SK-N-SH treated with all-trans-retinoic acid at 6 μM for 48 hours (cell line): ENCODE results near the gene MYO5B.

ENCODE experiments used
- ATAC-seq: fragments of 200-7000 bp; cut with Tn5 transposase; 3 replicates; pipeline ENCODE4 v1.9.1; 2020; ENCODE audit warnings: mild to moderate bottlenecking, moderate library complexity
- ARNTL ChIP-seq: fragments of 450-650 bp; formaldehyde crosslinking; IDR thresholded peaks from 2 replicates; pipeline ENCODE4 v1.5.0; 2020; ENCODE audit warnings: low read depth, mild to moderate bottlenecking, moderate library complexity, borderline replicate concordance
- BACH2 ChIP-seq: fragments of 250-450 bp; sonication (Bioruptor Pico); IDR thresholded peaks from 2 replicates; pipeline ENCODE4 v1.9.0; 2021; ENCODE audit warnings: mild to moderate bottlenecking, borderline replicate concordance
- CSDC2 ChIP-seq: fragments of 250-450 bp; sonication (Bioruptor Pico); IDR thresholded peaks from 2 replicates; pipeline ENCODE4 v1.5.0; 2020; ENCODE audit warnings: mild to moderate bottlenecking, moderate library complexity
- ESRRG ChIP-seq: fragments of 250-450 bp; sonication (Bioruptor Pico); IDR thresholded peaks from 2 replicates; pipeline ENCODE4 v1.6.1; 2021; ENCODE audit warnings: mild to moderate bottlenecking
- GLIS3 ChIP-seq: fragments of 250-450 bp; sonication (Bioruptor Pico); IDR thresholded peaks from 2 replicates; pipeline ENCODE4 v1.5.0; 2020; ENCODE audit warnings: mild to moderate bottlenecking, moderate library complexity
- OSR1 ChIP-seq: fragments of 250-450 bp; sonication (Bioruptor Pico); IDR thresholded peaks from 2 replicates; pipeline ENCODE4 v1.8.0; 2022; ENCODE audit warnings: moderate library complexity, mild to moderate bottlenecking, inconsistent platforms
- PPARA ChIP-seq: fragments of 250-450 bp; sonication (Bioruptor Pico); IDR thresholded peaks from 2 replicates; pipeline ENCODE4 v1.5.0; 2020; ENCODE audit warnings: mild to moderate bottlenecking, borderline replicate concordance
- RARB ChIP-seq: fragments of 250-450 bp; sonication (Bioruptor Pico); IDR thresholded peaks from 2 replicates; pipeline ENCODE4 v1.8.0; 2021; ENCODE audit warnings: mild to moderate bottlenecking, moderate library complexity
- SNAI2 ChIP-seq: fragments of 250-450 bp; sonication (Bioruptor Pico); IDR thresholded peaks from 2 replicates; pipeline ENCODE4 v1.5.0; 2020; ENCODE audit warnings: mild to moderate bottlenecking, moderate library complexity
- TCF4 ChIP-seq: fragments of 250-450 bp; sonication (Bioruptor Pico); IDR thresholded peaks from 2 replicates; pipeline ENCODE4 v1.8.0; 2021; ENCODE audit warnings: mild to moderate bottlenecking, moderate library complexity, borderline replicate concordance
- TOX ChIP-seq: fragments of 250-450 bp; sonication (Bioruptor Pico); IDR thresholded peaks from 2 replicates; pipeline ENCODE4 v1.8.0; 2021; ENCODE audit warnings: mild to moderate bottlenecking, moderate library complexity, borderline replicate concordance
- ZC3H10 ChIP-seq: fragments of 250-450 bp; sonication (Bioruptor Pico); IDR thresholded peaks from 2 replicates; pipeline ENCODE4 v1.5.1; 2021; ENCODE audit warnings: mild to moderate bottlenecking, moderate library complexity
- ZFP3 ChIP-seq: fragments of 250-450 bp; sonication (Bioruptor Pico); IDR thresholded peaks from 2 replicates; pipeline ENCODE4 v1.5.0; 2020; ENCODE audit warnings: mild to moderate bottlenecking, moderate library complexity
- ZFP30 ChIP-seq: fragments of 450-650 bp; formaldehyde crosslinking; IDR thresholded peaks from 2 replicates; pipeline ENCODE4 v1.5.0; 2022; ENCODE audit warnings: mild to moderate bottlenecking, moderate library complexity
- ZNF565 ChIP-seq: fragments of 450-650 bp; formaldehyde crosslinking; conservative IDR thresholded peaks from 2 replicates; pipeline ENCODE4 v1.5.0; 2020; ENCODE audit warnings: low read depth, mild to moderate bottlenecking, moderate library complexity
- ZNF70 ChIP-seq: fragments of 450-650 bp; formaldehyde crosslinking; IDR thresholded peaks from 2 replicates; pipeline ENCODE4 v1.5.0; 2020; ENCODE audit warnings: mild to moderate bottlenecking, moderate library complexity
- ZNF8 ChIP-seq: fragments of 450-650 bp; formaldehyde crosslinking; IDR thresholded peaks from 2 replicates; pipeline ENCODE4 v1.5.0; 2020; ENCODE audit warnings: mild to moderate bottlenecking, moderate library complexity
- TF ChIP-seq, protein P1 (sequence below): fragments of 250-450 bp; sonication (Bioruptor Pico); IDR thresholded peaks from 2 replicates; pipeline ENCODE4 v1.8.0; 2020; ENCODE audit warnings: mild to moderate bottlenecking, moderate library complexity, borderline replicate concordance
- TF ChIP-seq, protein P2 (sequence below): fragments of 250-450 bp; sonication (Bioruptor Pico); IDR thresholded peaks from 2 replicates; pipeline ENCODE4 v1.8.0; 2021; ENCODE audit warnings: low read depth, mild to moderate bottlenecking, moderate library complexity, borderline replicate concordance
- TF ChIP-seq, protein P3 (sequence below): fragments of 250-450 bp; sonication (Bioruptor Pico); IDR thresholded peaks from 2 replicates; pipeline ENCODE4 v1.5.1; 2020; ENCODE audit warnings: low read depth, mild to moderate bottlenecking, moderate library complexity
- TF ChIP-seq, protein P4 (sequence below): fragments of 250-450 bp; sonication (Bioruptor Pico); IDR thresholded peaks from 2 replicates; pipeline ENCODE4 v1.5.1; 2021; ENCODE audit warnings: mild to moderate bottlenecking, moderate library complexity
- TF ChIP-seq, protein P5 (sequence below): fragments of 250-450 bp; sonication (Bioruptor Pico); IDR thresholded peaks from 2 replicates; pipeline ENCODE4 v1.5.0; 2020; ENCODE audit warnings: mild to moderate bottlenecking, moderate library complexity

The MYO5B gene

DNA sequence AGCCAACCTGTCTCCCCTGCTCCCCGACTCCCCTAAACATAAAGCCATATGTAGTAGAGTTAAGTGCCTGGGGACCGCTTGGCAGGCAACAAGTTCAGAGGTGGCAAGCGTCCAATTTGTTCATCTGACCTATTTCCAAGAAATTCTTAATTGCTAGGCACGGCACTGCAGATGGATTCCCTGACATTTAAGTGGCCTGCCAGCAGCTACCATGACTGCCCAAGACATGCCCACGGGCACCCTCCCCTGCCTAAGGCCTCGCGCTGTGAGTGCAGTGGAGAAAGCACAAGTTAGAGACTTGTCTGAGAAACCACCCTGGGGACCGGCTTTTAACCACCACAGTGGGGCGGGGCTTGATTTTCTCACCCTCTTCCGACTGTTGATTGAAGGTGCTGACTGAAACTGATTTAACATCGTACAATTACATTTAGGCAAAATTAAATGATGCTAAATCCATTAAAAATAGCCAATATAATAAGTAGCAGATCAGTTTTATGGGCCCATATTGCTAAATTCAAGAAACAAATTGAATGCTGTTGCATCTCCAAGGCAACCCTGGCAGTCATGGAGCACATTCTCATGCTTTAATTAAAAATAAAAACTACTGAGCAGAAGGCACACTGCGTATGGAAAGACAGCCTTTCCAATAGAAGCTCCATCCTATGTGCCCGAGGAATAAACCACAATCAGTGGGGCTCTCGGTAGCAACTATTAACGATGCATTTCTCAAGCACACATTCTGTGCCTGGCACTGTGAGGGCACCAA is 218.0 kb downstream of the MYO5B start:
- TF ChIP-seq, protein P1, sequence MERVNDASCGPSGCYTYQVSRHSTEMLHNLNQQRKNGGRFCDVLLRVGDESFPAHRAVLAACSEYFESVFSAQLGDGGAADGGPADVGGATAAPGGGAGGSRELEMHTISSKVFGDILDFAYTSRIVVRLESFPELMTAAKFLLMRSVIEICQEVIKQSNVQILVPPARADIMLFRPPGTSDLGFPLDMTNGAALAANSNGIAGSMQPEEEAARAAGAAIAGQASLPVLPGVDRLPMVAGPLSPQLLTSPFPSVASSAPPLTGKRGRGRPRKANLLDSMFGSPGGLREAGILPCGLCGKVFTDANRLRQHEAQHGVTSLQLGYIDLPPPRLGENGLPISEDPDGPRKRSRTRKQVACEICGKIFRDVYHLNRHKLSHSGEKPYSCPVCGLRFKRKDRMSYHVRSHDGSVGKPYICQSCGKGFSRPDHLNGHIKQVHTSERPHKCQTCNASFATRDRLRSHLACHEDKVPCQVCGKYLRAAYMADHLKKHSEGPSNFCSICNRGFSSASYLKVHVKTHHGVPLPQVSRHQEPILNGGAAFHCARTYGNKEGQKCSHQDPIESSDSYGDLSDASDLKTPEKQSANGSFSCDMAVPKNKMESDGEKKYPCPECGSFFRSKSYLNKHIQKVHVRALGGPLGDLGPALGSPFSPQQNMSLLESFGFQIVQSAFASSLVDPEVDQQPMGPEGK (CRISPR knock-in tag) = no peak
- TF ChIP-seq, protein P2, sequence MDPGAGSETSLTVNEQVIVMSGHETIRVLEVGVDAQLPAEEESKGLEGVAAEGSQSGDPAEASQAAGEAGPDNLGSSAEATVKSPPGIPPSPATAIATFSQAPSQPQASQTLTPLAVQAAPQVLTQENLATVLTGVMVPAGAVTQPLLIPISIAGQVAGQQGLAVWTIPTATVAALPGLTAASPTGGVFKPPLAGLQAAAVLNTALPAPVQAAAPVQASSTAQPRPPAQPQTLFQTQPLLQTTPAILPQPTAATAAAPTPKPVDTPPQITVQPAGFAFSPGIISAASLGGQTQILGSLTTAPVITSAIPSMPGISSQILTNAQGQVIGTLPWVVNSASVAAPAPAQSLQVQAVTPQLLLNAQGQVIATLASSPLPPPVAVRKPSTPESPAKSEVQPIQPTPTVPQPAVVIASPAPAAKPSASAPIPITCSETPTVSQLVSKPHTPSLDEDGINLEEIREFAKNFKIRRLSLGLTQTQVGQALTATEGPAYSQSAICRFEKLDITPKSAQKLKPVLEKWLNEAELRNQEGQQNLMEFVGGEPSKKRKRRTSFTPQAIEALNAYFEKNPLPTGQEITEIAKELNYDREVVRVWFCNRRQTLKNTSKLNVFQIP (CRISPR knock-in tag) = no peak
- TF ChIP-seq BACH2 (CRISPR knock-in tag) (no peak), TCF4 (CRISPR knock-in tag) (no peak), ZC3H10 (CRISPR knock-in tag) (no peak), GLIS3 (CRISPR knock-in tag) (no peak), TOX (CRISPR knock-in tag) (no peak), ZNF565 (CRISPR knock-in tag) (no peak), ZNF8 (CRISPR knock-in tag) (no peak), ZFP3 (no peak), ZFP30 (CRISPR knock-in tag) (no peak), SNAI2 (CRISPR knock-in tag) (no peak), OSR1 (CRISPR knock-in tag) (no peak), ESRRG (CRISPR knock-in tag) (no peak), RARB (CRISPR knock-in tag) (no peak), ZNF70 (CRISPR knock-in tag) (no peak)
- TF ChIP-seq, protein P3, sequence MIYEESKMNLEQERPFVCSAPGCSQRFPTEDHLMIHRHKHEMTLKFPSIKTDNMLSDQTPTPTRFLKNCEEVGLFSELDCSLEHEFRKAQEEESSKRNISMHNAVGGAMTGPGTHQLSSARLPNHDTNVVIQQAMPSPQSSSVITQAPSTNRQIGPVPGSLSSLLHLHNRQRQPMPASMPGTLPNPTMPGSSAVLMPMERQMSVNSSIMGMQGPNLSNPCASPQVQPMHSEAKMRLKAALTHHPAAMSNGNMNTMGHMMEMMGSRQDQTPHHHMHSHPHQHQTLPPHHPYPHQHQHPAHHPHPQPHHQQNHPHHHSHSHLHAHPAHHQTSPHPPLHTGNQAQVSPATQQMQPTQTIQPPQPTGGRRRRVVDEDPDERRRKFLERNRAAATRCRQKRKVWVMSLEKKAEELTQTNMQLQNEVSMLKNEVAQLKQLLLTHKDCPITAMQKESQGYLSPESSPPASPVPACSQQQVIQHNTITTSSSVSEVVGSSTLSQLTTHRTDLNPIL (CRISPR knock-in tag) = no peak
- TF ChIP-seq, protein P4, sequence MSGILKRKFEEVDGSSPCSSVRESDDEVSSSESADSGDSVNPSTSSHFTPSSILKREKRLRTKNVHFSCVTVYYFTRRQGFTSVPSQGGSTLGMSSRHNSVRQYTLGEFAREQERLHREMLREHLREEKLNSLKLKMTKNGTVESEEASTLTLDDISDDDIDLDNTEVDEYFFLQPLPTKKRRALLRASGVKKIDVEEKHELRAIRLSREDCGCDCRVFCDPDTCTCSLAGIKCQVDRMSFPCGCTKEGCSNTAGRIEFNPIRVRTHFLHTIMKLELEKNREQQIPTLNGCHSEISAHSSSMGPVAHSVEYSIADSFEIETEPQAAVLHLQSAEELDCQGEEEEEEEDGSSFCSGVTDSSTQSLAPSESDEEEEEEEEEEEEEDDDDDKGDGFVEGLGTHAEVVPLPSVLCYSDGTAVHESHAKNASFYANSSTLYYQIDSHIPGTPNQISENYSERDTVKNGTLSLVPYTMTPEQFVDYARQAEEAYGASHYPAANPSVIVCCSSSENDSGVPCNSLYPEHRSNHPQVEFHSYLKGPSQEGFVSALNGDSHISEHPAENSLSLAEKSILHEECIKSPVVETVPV (CRISPR knock-in tag) = no peak
- TF ChIP-seq, protein P5, sequence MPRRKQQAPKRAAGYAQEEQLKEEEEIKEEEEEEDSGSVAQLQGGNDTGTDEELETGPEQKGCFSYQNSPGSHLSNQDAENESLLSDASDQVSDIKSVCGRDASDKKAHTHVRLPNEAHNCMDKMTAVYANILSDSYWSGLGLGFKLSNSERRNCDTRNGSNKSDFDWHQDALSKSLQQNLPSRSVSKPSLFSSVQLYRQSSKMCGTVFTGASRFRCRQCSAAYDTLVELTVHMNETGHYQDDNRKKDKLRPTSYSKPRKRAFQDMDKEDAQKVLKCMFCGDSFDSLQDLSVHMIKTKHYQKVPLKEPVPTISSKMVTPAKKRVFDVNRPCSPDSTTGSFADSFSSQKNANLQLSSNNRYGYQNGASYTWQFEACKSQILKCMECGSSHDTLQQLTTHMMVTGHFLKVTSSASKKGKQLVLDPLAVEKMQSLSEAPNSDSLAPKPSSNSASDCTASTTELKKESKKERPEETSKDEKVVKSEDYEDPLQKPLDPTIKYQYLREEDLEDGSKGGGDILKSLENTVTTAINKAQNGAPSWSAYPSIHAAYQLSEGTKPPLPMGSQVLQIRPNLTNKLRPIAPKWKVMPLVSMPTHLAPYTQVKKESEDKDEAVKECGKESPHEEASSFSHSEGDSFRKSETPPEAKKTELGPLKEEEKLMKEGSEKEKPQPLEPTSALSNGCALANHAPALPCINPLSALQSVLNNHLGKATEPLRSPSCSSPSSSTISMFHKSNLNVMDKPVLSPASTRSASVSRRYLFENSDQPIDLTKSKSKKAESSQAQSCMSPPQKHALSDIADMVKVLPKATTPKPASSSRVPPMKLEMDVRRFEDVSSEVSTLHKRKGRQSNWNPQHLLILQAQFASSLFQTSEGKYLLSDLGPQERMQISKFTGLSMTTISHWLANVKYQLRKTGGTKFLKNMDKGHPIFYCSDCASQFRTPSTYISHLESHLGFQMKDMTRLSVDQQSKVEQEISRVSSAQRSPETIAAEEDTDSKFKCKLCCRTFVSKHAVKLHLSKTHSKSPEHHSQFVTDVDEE (CRISPR knock-in tag) = no peak
- ATAC-seq = no peak

DNA sequence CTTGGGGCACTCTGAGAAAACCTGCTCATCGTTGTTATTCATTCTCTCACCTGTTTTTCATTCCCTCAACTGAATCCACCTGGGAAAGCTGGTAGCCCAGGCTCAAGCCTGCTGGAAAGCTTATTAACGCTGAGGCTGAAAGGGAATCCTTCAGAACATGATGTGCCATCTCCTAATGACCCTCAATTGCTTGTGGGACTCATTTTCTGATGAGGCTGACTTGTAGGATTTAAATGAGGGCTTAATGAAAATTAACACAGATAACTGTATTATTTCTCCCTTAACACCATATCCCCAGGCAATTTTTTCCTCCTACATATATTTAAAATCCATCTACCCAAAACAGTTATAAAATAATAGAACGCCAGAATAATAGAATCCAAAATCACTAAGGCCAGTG is 218.9 kb downstream of the MYO5B start:
- TF ChIP-seq ESRRG (CRISPR knock-in tag) (no peak), PPARA (CRISPR knock-in tag) (no peak), TOX (CRISPR knock-in tag) (no peak), ZNF565 (CRISPR knock-in tag) (no peak), CSDC2 (CRISPR knock-in tag) (no peak), ARNTL (no peak), RARB (CRISPR knock-in tag) (no peak), BACH2 (CRISPR knock-in tag) (no peak), ZNF8 (CRISPR knock-in tag) (no peak), SNAI2 (CRISPR knock-in tag) (no peak), OSR1 (CRISPR knock-in tag) (no peak), GLIS3 (CRISPR knock-in tag) (no peak), ZFP3 (no peak)
- TF ChIP-seq, protein P4 (CRISPR knock-in tag) = no peak
- TF ChIP-seq, protein P5 (CRISPR knock-in tag) = no peak
- TF ChIP-seq, protein P2 (CRISPR knock-in tag) = no peak
- ATAC-seq = no peak
